HepG2 (cell line): ENCODE results near the gene CSNK2B. TPM values are rescaled to one million over a fixed set of nuclear protein-coding genes. Genes with fewer than 3 reads are reported as not detected.

Experiments used
- AGO1 ChIP-seq: fragments of 200-400 bp; formaldehyde crosslinking; IDR thresholded peaks from 2 replicates; pipeline ENCODE4 v1.6.1; 2017; ENCODE audit warnings: mild to moderate bottlenecking, low read depth, low read length, moderate library complexity; ENCODE audit not compliant: poor library complexity, severe bottlenecking
- CBX1 ChIP-seq: IDR thresholded peaks from one replicate; pipeline ENCODE4 v1.6.1; 2016; ENCODE audit warnings: antibody characterized with exemption, low read depth
- HNRNPK ChIP-seq: fragments of 200-400 bp; formaldehyde crosslinking; IDR thresholded peaks from 2 replicates; pipeline ENCODE4 v1.6.1; 2018; ENCODE audit warnings: low read length, low read depth, moderate library complexity, mild to moderate bottlenecking; ENCODE audit not compliant: poor library complexity, severe bottlenecking
- KDM5A ChIP-seq: fragments of 200-600 bp; sonication (generic); IDR thresholded peaks from 2 replicates; pipeline ENCODE4 v1.7.0; 2018; ENCODE audit warnings: antibody characterized with exemption, mild to moderate bottlenecking, low read length, borderline replicate concordance
- MBD4 ChIP-seq: IDR thresholded peaks from 2 replicates; pipeline ENCODE4 v1.6.1; 2012; ENCODE audit warnings: low read length, inconsistent platforms, borderline replicate concordance
- PRDM4 ChIP-seq: sonication (generic); formaldehyde crosslinking; IDR thresholded peaks from 2 replicates; pipeline ENCODE4 v1.9.0; 2021; ENCODE audit warnings: missing genetic modification reagents, borderline replicate concordance
- PRMT3 ChIP-seq: sonication (generic); formaldehyde crosslinking; IDR thresholded peaks from 2 replicates; pipeline ENCODE4 v1.8.1; 2022; ENCODE audit warnings: low read depth, mild to moderate bottlenecking, moderate library complexity, missing genetic modification reagents, borderline replicate concordance
- RCOR2 ChIP-seq: IDR thresholded peaks from 2 replicates; pipeline ENCODE4 v1.6.1; 2016; ENCODE audit warnings: missing biosample characterization, missing genetic modification reagents
- RFX1 ChIP-seq: fragments of 450-650 bp; IDR thresholded peaks from 2 replicates; pipeline ENCODE4 v1.6.1; 2017
- SMAD1 ChIP-seq: sonication (generic); formaldehyde crosslinking; IDR thresholded peaks from 2 replicates; pipeline ENCODE4 v1.4.0; 2020; ENCODE audit warnings: missing genetic modification reagents, low read depth, mild to moderate bottlenecking, borderline replicate concordance
- SMARCC2 ChIP-seq: fragments of 450-650 bp; IDR thresholded peaks from 2 replicates; pipeline ENCODE4 v1.6.1; 2017; ENCODE audit warnings: antibody characterized with exemption, mild to moderate bottlenecking
- polyA plus RNA-seq, 8 experiments: library from polyadenylated mRNA; depleted of rRNA in 3 of 8; stranded (reverse) in 7 of 8; unstranded in 1 of 8; fragments of >200 nt; fragmentation: Illumina TruSeq in 4 of 8; extraction: Trizol in 4 of 8; gene quantifications; 2 replicates each; pipeline versions ENCODE4 v1.2.1 to v1.2.3, GENCODE V29; 2011 to 2016; ENCODE audit warnings: low read depth in 4 of 8, missing spikeins in 1 of 8, mixed read lengths in 1 of 8; ENCODE audit not compliant: insufficient read depth in 1 of 8
- total RNA-seq, 5 experiments: library from RNA; depleted of rRNA; stranded (reverse); fragments of >200 nt; fragmentation: Illumina TruSeq; extraction: Trizol; gene quantifications; 2 replicates each; pipeline ENCODE4 v1.2.3, GENCODE V29; 2016; ENCODE audit warnings: low read depth in 1 of 5
- TF ChIP-seq, protein P1 (sequence below): sonication (generic); formaldehyde crosslinking; IDR thresholded peaks from 2 replicates; pipeline ENCODE4 v1.5.0; 2020; ENCODE audit warnings: mild to moderate bottlenecking, missing genetic modification reagents, borderline replicate concordance
- TF ChIP-seq, protein P2 (sequence below): IDR thresholded peaks from 2 replicates; pipeline ENCODE4 v1.6.1; 2016; ENCODE audit warnings: low read depth, borderline replicate concordance
- TF ChIP-seq, protein P3 (sequence below): sonication (generic); formaldehyde crosslinking; IDR thresholded peaks from 2 replicates; pipeline ENCODE4 v1.4.0; 2020; ENCODE audit warnings: missing genetic modification reagents, borderline replicate concordance
- TF ChIP-seq, protein P4 (sequence below): sonication (generic); formaldehyde crosslinking; IDR thresholded peaks from 2 replicates; pipeline ENCODE4 v1.8.0; 2022; ENCODE audit warnings: low read depth, missing genetic modification reagents

CSNK2B gene
- total and polyA plus RNA-seq, 2 of the 13 experiments (the other 11 are each of a cell fraction or from before 2014, with no cell fraction given) = 111 to 296 TPM

DNA sequence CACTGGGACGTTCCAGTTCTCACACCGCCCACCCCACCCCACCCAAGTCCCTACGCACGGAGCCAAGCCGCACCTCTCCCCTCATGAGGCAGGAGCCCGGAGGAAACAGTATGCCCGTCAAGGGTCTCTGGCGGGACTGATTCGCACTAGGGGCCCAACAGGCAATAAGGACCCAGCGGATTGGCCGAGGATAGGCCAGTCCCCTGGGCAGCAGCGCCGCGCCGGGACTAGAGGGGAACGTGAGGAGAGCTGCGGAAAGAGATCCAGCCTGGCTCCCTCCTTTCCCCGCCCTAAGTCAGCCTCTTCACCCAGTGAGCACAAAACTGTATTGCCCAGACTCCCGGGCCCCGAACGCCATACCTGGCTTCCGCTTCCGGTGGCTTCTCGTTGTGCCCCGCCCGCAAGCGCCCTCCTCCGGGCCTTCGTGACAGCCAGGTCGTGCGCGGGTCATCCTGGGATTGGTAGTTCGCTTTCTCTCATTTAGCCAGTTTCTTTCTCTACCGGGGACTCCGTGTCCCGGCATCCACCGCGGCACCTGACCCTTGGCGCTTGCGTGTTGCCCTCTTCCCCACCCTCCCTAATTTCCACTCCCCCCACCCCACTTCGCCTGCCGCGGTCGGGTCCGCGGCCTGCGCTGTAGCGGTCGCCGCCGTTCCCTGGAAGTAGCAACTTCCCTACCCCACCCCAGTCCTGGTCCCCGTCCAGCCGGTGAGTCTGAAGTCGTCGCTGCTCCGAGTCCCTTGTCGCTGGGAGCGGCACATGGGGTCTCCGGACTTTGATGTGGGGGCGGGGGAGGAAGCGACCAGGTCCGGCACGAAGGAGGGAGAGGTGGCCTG lies at the start of gene CSNK2B (continued):
- TF ChIP-seq HNRNPK (peak; percentile 96), MBD4 (no peak), CBX1 (no peak), PRDM4 (CRISPR knock-in tag) (peak; percentile 51; the same call in 1 of the 2 replicates), RCOR2 (no peak), SMARCC2 (no peak), PRMT3 (no peak), RFX1 (no peak), AGO1 (peak; percentile 91), SMAD1 (CRISPR knock-in tag) (peak; percentile 60; the same call in 1 of the 2 replicates), KDM5A (peak; percentile 81)
- TF ChIP-seq, protein P1, sequence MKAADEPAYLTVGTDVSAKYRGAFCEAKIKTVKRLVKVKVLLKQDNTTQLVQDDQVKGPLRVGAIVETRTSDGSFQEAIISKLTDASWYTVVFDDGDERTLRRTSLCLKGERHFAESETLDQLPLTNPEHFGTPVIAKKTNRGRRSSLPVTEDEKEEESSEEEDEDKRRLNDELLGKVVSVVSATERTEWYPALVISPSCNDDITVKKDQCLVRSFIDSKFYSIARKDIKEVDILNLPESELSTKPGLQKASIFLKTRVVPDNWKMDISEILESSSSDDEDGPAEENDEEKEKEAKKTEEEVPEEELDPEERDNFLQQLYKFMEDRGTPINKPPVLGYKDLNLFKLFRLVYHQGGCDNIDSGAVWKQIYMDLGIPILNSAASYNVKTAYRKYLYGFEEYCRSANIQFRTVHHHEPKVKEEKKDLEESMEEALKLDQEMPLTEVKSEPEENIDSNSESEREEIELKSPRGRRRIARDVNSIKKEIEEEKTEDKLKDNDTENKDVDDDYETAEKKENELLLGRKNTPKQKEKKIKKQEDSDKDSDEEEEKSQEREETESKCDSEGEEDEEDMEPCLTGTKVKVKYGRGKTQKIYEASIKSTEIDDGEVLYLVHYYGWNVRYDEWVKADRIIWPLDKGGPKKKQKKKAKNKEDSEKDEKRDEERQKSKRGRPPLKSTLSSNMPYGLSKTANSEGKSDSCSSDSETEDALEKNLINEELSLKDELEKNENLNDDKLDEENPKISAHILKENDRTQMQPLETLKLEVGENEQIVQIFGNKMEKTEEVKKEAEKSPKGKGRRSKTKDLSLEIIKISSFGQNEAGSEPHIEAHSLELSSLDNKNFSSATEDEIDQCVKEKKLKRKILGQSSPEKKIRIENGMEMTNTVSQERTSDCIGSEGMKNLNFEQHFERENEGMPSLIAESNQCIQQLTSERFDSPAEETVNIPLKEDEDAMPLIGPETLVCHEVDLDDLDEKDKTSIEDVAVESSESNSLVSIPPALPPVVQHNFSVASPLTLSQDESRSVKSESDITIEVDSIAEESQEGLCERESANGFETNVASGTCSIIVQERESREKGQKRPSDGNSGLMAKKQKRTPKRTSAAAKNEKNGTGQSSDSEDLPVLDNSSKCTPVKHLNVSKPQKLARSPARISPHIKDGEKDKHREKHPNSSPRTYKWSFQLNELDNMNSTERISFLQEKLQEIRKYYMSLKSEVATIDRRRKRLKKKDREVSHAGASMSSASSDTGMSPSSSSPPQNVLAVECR (CRISPR knock-in tag) = peak; percentile 83
- TF ChIP-seq, protein P2, sequence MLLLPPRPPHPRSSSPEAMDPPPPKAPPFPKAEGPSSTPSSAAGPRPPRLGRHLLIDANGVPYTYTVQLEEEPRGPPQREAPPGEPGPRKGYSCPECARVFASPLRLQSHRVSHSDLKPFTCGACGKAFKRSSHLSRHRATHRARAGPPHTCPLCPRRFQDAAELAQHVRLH (CRISPR knock-in tag) = no peak
- TF ChIP-seq, protein P3, sequence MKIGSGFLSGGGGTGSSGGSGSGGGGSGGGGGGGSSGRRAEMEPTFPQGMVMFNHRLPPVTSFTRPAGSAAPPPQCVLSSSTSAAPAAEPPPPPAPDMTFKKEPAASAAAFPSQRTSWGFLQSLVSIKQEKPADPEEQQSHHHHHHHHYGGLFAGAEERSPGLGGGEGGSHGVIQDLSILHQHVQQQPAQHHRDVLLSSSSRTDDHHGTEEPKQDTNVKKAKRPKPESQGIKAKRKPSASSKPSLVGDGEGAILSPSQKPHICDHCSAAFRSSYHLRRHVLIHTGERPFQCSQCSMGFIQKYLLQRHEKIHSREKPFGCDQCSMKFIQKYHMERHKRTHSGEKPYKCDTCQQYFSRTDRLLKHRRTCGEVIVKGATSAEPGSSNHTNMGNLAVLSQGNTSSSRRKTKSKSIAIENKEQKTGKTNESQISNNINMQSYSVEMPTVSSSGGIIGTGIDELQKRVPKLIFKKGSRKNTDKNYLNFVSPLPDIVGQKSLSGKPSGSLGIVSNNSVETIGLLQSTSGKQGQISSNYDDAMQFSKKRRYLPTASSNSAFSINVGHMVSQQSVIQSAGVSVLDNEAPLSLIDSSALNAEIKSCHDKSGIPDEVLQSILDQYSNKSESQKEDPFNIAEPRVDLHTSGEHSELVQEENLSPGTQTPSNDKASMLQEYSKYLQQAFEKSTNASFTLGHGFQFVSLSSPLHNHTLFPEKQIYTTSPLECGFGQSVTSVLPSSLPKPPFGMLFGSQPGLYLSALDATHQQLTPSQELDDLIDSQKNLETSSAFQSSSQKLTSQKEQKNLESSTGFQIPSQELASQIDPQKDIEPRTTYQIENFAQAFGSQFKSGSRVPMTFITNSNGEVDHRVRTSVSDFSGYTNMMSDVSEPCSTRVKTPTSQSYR (CRISPR knock-in tag) = peak; percentile 54; the same call in 1 of the 2 replicates
- TF ChIP-seq, protein P4, sequence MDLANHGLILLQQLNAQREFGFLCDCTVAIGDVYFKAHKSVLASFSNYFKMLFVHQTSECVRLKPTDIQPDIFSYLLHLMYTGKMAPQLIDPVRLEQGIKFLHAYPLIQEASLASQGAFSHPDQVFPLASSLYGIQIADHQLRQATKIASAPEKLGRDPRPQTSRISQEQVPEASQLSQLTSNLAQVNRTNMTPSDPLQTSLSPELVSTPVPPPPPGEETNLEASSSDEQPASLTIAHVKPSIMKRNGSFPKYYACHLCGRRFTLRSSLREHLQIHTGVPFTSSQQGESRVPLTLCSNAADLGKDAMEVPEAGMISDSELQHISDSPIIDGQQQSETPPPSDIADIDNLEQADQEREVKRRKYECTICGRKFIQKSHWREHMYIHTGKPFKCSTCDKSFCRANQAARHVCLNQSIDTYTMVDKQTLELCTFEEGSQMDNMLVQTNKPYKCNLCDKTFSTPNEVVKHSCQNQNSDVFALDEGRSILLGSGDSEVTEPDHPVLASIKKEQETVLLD (CRISPR knock-in tag) = no peak
